ENCODE measurements around the gene ZCCHC8.
"Not testable (repeated sequence)": the region's sequence is repeated elsewhere in the genome, so short reads cannot be mapped to it uniquely, and the experiment has no call there.

Gene ZCCHC8

GRCh38 chr12:122508163-122508562 is 7.4 kb upstream of the ZCCHC8 start:
- DNase-seq (ENCODE audit: low spot score), result no peak

- no peak for DNase-seq (ENCODE audit: low spot score)
Measured at GRCh38 chr12:122506393-122506938, 5.7 kb upstream of the ZCCHC8 start.

GRCh38 chr12:122505419-122506051 is 4.8 kb upstream of the ZCCHC8 start:
- no peak for DNase-seq (ENCODE audit: low spot score)

- DNase-seq (ENCODE audit: low spot score), result no peak
Measured at GRCh38 chr12:122503783-122504590, 3.3 kb upstream of the ZCCHC8 start.

GRCh38 chr12:122503147-122503751 is 2.5 kb upstream of the ZCCHC8 start:
- DNase-seq (ENCODE audit: low spot score), result no peak

- DNase-seq (ENCODE audit: low spot score), result no peak
Measured at GRCh38 chr12:122501489-122501989, 807 bp upstream of the ZCCHC8 start.

- no peak for DNase-seq (ENCODE audit: low spot score)
Measured at GRCh38 chr12:122499991-122500684, 594 bp downstream of the ZCCHC8 start.

- no peak for DNase-seq (ENCODE audit: low spot score)
Measured at GRCh38 chr12:122495258-122495657, 5.5 kb downstream of the ZCCHC8 start.

- DNase-seq (ENCODE audit: low spot score), result not testable (repeated sequence)
Measured at GRCh38 chr12:122493222-122493621, 7.5 kb downstream of the ZCCHC8 start.

GRCh38 chr12:122491991-122492390 is 8.7 kb downstream of the ZCCHC8 start:
- no peak for DNase-seq (ENCODE audit: low spot score)

GRCh38 chr12:122489038-122489437 is 11.7 kb downstream of the ZCCHC8 start:
- DNase-seq (ENCODE audit: low spot score), result no peak

- not testable (repeated sequence) for DNase-seq (ENCODE audit: low spot score)
Measured at GRCh38 chr12:122487807-122488206, 12.9 kb downstream of the ZCCHC8 start.

GRCh38 chr12:122486805-122487426 is 13.8 kb downstream of the ZCCHC8 start:
- DNase-seq (ENCODE audit: low spot score), result no peak

- DNase-seq (ENCODE audit: low spot score), result not testable (repeated sequence)
Measured at GRCh38 chr12:122486360-122486759, 14.4 kb downstream of the ZCCHC8 start.

- not testable (repeated sequence) for DNase-seq (ENCODE audit: low spot score)
Measured at GRCh38 chr12:122484385-122484784, 16.3 kb downstream of the ZCCHC8 start.

GRCh38 chr12:122483969-122484368 is 16.8 kb downstream of the ZCCHC8 start:
- no peak for DNase-seq (ENCODE audit: low spot score)

- no peak for DNase-seq (ENCODE audit: low spot score)
Measured at GRCh38 chr12:122481861-122482260, 18.9 kb downstream of the ZCCHC8 start.

- DNase-seq (ENCODE audit: low spot score), result no peak
Measured at GRCh38 chr12:122480753-122481152, 20.0 kb downstream of the ZCCHC8 start.

GRCh38 chr12:122474324-122474716 is 26.4 kb downstream of the ZCCHC8 start:
- no peak for DNase-seq (ENCODE audit: low spot score)

- DNase-seq (ENCODE audit: low spot score), result no peak
Measured at GRCh38 chr12:122473543-122474323, 27.0 kb downstream of the ZCCHC8 start.

All from globus pallidus (tissue), 1 donor.